GM10266 (cell line): ENCODE data around the gene PIP5KL1.

Experiments
- DNase-seq: peaks from one replicate; pipeline ENCODE4 v3.0.0; 2012; ENCODE audit errors: extremely low spot score
- CTCF ChIP-seq: IDR thresholded peaks from 2 replicates; pipeline ENCODE4 v1.5.1; 2012; ENCODE audit warnings: mild to moderate bottlenecking, low read depth; ENCODE audit not compliant: control insufficient read depth, insufficient read depth; ENCODE audit errors: missing control alignments

Gene PIP5KL1

GRCh38 chr9:127959841-127960409, 29.3 kb upstream of the PIP5KL1 start:
- DNase-seq = no peak
- TF ChIP-seq CTCF = no peak

GRCh38 chr9:127959398-127959797, 28.8 kb upstream of the PIP5KL1 start:
- DNase-seq = no peak
- TF ChIP-seq CTCF = no peak

GRCh38 chr9:127958728-127959127, 28.2 kb upstream of the PIP5KL1 start:
- no peak for DNase-seq
- no peak for TF ChIP-seq CTCF

GRCh38 chr9:127955294-127956015, 24.9 kb upstream of the PIP5KL1 start:
- TF ChIP-seq CTCF = peak; percentile 55
- DNase-seq = peak; percentile 72

- no peak for TF ChIP-seq CTCF
- DNase-seq = no peak
Observed at GRCh38 chr9:127954831-127955293, 24.3 kb upstream of the PIP5KL1 start.

GRCh38 chr9:127953768-127954505, 23.4 kb upstream of the PIP5KL1 start:
- no peak for DNase-seq
- no peak for TF ChIP-seq CTCF
